ENCODE data around the gene SPATA24. TPM values are rescaled to one million over a fixed set of nuclear protein-coding genes. Genes with fewer than 3 reads are reported as not detected.

The SPATA24 gene
- polyA plus RNA-seq, 2 of the 4 experiments (the other 2 are of a cell fraction): 5.7 to 6.9 TPM

DNA sequence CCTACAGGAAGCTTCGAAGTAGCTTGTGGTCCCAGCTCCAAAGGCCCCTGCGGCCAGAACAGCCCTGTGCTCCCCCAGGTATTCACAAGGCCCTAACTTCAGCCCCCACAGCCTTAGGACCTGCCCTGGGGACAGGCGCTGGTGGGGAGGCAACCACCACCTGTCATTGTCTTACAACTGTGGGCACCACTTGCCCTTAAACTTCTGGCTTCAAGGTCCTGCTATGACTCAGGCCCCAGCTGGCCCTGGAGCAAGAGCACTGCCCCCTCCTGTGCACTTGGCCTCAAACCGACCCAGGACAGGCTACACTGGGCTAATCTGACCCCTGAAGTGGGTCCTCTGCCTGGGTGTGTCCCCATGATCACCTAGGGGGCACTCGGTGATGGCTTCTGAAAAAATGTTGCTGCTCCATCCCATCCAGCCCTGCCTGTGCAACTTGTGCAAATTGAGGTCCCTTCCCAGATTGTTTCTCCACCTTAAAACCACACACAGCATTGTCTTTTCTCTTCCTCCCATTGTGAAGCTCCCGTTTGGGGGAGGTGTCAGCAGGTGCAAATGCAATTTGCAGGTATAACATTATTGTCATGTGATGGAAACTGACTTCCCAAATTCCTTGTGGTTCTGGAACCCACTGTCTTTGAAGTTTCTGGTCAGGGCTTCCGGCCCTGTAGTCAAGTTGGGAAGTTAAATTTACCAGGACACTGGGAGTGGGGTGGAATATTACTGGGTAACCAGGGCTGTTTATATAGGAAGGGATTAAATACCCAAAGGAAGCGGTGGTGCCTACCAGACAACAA, 7.8 kb downstream of the SPATA24 start:
- 74% methylated on average over 8 of the region's 8 CpGs for WGBS (ENCODE audit: missing lambda C conversion rate)
- no peak overlapping the region for H3K27ac ChIP-seq
- ChIA-PET CTCF (interaction anchor here (0.6 to 1.2 kb wide), 4 partner anchors 27 to 142 kb away, joined by 3 read pairs; partner anchors contain the start of gene PAIP2), POLR2A (interaction anchor here (1.3 kb wide), 1 partner anchor 103 kb away, joined by 4 read pairs; the partner anchor contains the start of gene MATR3)
- DNase-seq (ENCODE audit: low read depth in 1 of 2, low spot score in 1 of 2): no peak
- no peak for FAIRE-seq
- H3K4me1 ChIP-seq: peaks cover 27% of the 10 kb centered on the region
- H3K4me2 ChIP-seq: no peak overlapping the region
- no peak overlapping the region for H3K4me3 ChIP-seq
- ATAC-seq: no peak
- no peaks in the 10 kb centered on the region for H3K9me3 ChIP-seq
- TF ChIP-seq, protein P1, sequence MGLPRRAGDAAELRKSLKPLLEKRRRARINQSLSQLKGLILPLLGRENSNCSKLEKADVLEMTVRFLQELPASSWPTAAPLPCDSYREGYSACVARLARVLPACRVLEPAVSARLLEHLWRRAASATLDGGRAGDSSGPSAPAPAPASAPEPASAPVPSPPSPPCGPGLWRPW (IDR thresholded peaks at IDR 0.05): no peak
- TF ChIP-seq TFCP2L1 (CRISPR knock-in tag; IDR thresholded peaks at IDR 0.05) (no peak), CHD2 (IDR thresholded peaks at IDR 0.05; ENCODE audit: low read length, partially characterized antibody) (no peak), RCOR1 (IDR thresholded peaks at IDR 0.05; ENCODE audit: low read depth, low read length) (no peak), FOSL2 (IDR thresholded peaks at IDR 0.05) (no peak), FOSL2 (CRISPR knock-in tag; IDR thresholded peaks at IDR 0.05) (peak; percentile 36; the same call in 1 of the 2 replicates), MYC (IDR thresholded peaks at IDR 0.05; ENCODE audit: borderline replicate concordance, low read length) (no peak)

DNA sequence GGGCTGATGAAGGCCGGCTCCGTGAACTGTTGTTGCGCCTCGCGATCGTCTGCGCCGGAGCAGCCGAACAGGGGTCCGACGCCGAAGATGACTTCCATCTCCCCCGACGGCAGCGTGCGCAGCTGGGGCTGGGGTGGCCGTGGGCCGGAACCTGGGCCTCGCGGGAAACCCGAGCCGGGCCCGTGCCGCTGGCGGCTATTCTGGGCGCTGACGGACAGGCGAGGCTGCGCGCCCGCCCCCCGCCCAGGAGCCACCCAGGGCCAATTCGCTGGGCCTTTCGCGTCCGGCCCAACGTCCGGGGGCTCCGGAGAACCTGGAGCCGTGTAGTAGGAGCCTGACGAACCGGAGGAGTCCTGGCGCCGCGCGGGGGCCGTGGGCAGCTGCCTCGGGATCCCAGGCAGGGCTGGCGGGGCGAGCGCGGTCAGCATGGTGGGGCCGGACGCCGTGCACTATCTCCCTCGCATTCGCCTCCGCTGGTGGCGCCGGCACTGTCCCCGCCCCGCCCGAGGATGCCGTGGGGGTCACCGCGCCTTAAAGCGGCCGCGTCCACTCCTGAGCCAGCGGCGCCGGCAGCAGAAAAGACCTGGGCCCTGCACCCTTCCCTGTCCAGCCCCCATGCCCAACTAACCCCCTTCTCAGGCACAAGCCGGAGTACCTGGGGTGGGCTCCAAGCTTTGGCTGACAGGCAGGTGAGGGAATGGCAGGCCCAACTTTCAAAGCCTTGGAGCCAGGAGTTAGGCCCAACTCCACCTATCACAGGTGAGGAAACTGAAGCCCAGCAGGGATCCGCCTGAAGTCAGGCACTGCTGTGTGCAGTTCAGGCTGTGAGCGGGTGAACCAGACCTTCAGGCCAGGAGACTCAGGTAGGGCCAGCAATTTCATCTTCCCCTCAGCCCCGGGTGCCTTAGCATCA, 9.0 kb downstream of the SPATA24 start, which contains the start of gene PROB1:
Gene PROB1 (minus strand): TSS at position 451 of the 913 bp plus-strand sequence. CDS start 23 bp downstream, at position 428.
- no peaks in the 10 kb centered on the region for H3K9me3 ChIP-seq
- 92% methylated on average over 58 of the region's 76 CpGs for WGBS (ENCODE audit: missing lambda C conversion rate)
- CTCF ChIA-PET: interaction anchor here (1.1 to 1.5 kb wide), 3 partner anchors 12 to 106 kb away, joined by 3 read pairs; partner anchors contain the start of gene PAIP2
- FAIRE-seq: no peak
- no peak within 1 kb of the TSS for H3K27ac ChIP-seq
- POLR2A ChIA-PET: interaction anchor here (1.3 kb wide), 1 partner anchor 102 kb away, joined by 4 read pairs; the partner anchor contains the start of gene MATR3
- no peak within 1 kb of the TSS for H3K4me2 ChIP-seq
- no peak for TF ChIP-seq KDM5A (IDR thresholded peaks at IDR 0.05)
- TF ChIP-seq NFE2L2 (conservative IDR thresholded peaks at IDR 0.05; ENCODE audit: low read length): no peak
- no peak for TF ChIP-seq JUNB (IDR thresholded peaks at IDR 0.05)
- TF ChIP-seq, protein P2, sequence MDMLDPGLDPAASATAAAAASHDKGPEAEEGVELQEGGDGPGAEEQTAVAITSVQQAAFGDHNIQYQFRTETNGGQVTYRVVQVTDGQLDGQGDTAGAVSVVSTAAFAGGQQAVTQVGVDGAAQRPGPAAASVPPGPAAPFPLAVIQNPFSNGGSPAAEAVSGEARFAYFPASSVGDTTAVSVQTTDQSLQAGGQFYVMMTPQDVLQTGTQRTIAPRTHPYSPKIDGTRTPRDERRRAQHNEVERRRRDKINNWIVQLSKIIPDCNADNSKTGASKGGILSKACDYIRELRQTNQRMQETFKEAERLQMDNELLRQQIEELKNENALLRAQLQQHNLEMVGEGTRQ (IDR thresholded peaks at IDR 0.05): no peak
- no peak for TF ChIP-seq FOSB (CRISPR knock-in tag; IDR thresholded peaks at IDR 0.05)
- no peak for TF ChIP-seq FOSL2 (IDR thresholded peaks at IDR 0.05)
- TF ChIP-seq FOSL2 (CRISPR knock-in tag; IDR thresholded peaks at IDR 0.05): no peak
- no peak for TF ChIP-seq RCOR1 (IDR thresholded peaks at IDR 0.05; ENCODE audit: low read depth, low read length)
- TF ChIP-seq ZC3H11A (IDR thresholded peaks at IDR 0.05): no peak
- no peak for TF ChIP-seq HOXB5 (CRISPR knock-in tag; IDR thresholded peaks at IDR 0.05)
- TF ChIP-seq, protein P3, sequence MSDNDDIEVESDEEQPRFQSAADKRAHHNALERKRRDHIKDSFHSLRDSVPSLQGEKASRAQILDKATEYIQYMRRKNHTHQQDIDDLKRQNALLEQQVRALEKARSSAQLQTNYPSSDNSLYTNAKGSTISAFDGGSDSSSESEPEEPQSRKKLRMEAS (IDR thresholded peaks at IDR 0.05): no peak
- no peak for TF ChIP-seq BHLHE40 (IDR thresholded peaks at IDR 0.05; ENCODE audit: low read depth, low read length)
- TF ChIP-seq SMC3 (IDR thresholded peaks at IDR 0.05): no peak
- TF ChIP-seq POLR2AphosphoS2 (conservative IDR thresholded peaks at IDR 0.05; ENCODE audit: low read length): no peak
- no peak for TF ChIP-seq TP53 (CRISPR knock-in tag; IDR thresholded peaks at IDR 0.05)
- no peak for TF ChIP-seq HOXA7 (CRISPR knock-in tag; IDR thresholded peaks at IDR 0.05)
- TF ChIP-seq RFX5 (IDR thresholded peaks at IDR 0.05): no peak
- peaks cover 38% of the 10 kb centered on the region for H3K4me1 ChIP-seq
- no peak for DNase-seq (ENCODE audit: low read depth in 1 of 2, low spot score in 1 of 2)
- no peak within 1 kb of the TSS for H3K4me3 ChIP-seq
- no peak for ATAC-seq
